Neural cell (in vitro differentiated cells): ENCODE results near the gene TBC1D16.

Experiments
- EP300 ChIP-seq: fragments of 450-650 bp; conservative IDR thresholded peaks from 2 replicates; pipeline ENCODE4 v1.6.1; 2014; ENCODE audit warnings: antibody characterized with exemption, mild to moderate bottlenecking, moderate library complexity; ENCODE audit not compliant: poor library complexity, severe bottlenecking
- EZH2 ChIP-seq: fragments of 200-600, 300-800 bp; shearing (Covaris generic), sonication (generic); IDR thresholded peaks from 2 replicates; pipeline ENCODE4 v1.6.1; 2014; ENCODE audit warnings: antibody characterized with exemption, low read length, borderline replicate concordance, mild to moderate bottlenecking; ENCODE audit not compliant: insufficient read depth, poor library complexity, severe bottlenecking
- RAD21 ChIP-seq: fragments of 450-650 bp; conservative IDR thresholded peaks from 2 replicates; pipeline ENCODE4 v1.6.1; 2014; ENCODE audit warnings: antibody characterized with exemption, mild to moderate bottlenecking, moderate library complexity
- SMC3 ChIP-seq: fragments of 450-650 bp; conservative IDR thresholded peaks from 2 replicates; pipeline ENCODE4 v1.6.1; 2014; ENCODE audit warnings: antibody characterized with exemption, mild to moderate bottlenecking, moderate library complexity; ENCODE audit not compliant: poor library complexity
- TF ChIP-seq, protein P1 (sequence below): fragments of 450-650 bp; IDR thresholded peaks from 2 replicates; pipeline ENCODE4 v1.5.1; 2014; ENCODE audit warnings: antibody characterized with exemption, mild to moderate bottlenecking, moderate library complexity; ENCODE audit not compliant: poor library complexity, severe bottlenecking
- TF ChIP-seq, protein P2 (sequence below): IDR thresholded peaks from 2 replicates; pipeline ENCODE4 v1.6.1; 2012; ENCODE audit warnings: borderline replicate concordance

DNA sequence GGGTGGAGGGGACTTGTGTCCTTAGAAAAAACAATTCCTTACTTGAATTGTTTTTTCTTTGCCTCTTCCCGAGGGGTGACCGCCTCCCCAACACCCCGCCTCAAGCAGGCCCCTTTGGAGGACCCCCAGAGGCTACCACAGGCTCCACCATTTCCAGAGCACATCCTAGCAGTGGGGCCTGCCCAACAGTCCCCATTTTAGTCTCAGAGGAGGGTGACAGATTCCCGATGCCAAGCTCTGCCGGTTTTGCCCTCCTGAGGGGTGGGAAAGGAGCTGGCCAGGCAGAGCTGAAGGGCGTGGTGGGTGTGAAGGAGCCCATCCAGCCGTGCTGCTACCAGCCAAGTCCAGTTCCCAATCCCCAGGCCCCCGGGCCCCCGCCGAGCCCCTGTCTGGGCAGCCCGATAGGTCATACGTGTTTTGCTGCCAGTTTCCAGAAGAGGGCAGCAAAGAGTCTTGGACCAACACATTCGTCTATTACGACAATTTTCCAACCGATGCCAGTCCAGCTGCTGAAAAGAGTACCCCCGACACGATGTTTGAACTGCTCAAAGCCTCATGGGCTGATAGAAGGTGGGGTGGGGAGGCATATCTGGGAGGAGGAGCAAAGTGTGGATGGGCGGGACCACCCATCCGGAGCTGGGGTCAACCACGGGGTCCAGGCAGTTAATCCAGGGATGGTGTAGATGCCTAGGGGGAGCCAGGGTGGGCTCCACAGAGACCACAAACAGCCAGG, 46.9 kb upstream of the TBC1D16 start:
- TF ChIP-seq RAD21 (peak; percentile 55), EZH2 (no peak), SMC3 (peak; percentile 63), EP300 (no peak)
- TF ChIP-seq, protein P1, sequence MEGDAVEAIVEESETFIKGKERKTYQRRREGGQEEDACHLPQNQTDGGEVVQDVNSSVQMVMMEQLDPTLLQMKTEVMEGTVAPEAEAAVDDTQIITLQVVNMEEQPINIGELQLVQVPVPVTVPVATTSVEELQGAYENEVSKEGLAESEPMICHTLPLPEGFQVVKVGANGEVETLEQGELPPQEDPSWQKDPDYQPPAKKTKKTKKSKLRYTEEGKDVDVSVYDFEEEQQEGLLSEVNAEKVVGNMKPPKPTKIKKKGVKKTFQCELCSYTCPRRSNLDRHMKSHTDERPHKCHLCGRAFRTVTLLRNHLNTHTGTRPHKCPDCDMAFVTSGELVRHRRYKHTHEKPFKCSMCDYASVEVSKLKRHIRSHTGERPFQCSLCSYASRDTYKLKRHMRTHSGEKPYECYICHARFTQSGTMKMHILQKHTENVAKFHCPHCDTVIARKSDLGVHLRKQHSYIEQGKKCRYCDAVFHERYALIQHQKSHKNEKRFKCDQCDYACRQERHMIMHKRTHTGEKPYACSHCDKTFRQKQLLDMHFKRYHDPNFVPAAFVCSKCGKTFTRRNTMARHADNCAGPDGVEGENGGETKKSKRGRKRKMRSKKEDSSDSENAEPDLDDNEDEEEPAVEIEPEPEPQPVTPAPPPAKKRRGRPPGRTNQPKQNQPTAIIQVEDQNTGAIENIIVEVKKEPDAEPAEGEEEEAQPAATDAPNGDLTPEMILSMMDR, result peak; percentile 62
- TF ChIP-seq, protein P2, sequence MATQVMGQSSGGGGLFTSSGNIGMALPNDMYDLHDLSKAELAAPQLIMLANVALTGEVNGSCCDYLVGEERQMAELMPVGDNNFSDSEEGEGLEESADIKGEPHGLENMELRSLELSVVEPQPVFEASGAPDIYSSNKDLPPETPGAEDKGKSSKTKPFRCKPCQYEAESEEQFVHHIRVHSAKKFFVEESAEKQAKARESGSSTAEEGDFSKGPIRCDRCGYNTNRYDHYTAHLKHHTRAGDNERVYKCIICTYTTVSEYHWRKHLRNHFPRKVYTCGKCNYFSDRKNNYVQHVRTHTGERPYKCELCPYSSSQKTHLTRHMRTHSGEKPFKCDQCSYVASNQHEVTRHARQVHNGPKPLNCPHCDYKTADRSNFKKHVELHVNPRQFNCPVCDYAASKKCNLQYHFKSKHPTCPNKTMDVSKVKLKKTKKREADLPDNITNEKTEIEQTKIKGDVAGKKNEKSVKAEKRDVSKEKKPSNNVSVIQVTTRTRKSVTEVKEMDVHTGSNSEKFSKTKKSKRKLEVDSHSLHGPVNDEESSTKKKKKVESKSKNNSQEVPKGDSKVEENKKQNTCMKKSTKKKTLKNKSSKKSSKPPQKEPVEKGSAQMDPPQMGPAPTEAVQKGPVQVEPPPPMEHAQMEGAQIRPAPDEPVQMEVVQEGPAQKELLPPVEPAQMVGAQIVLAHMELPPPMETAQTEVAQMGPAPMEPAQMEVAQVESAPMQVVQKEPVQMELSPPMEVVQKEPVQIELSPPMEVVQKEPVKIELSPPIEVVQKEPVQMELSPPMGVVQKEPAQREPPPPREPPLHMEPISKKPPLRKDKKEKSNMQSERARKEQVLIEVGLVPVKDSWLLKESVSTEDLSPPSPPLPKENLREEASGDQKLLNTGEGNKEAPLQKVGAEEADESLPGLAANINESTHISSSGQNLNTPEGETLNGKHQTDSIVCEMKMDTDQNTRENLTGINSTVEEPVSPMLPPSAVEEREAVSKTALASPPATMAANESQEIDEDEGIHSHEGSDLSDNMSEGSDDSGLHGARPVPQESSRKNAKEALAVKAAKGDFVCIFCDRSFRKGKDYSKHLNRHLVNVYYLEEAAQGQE, result no peak
